Femur (tissue), 1 donor: ENCODE measurements around the gene AMPD2.

Experiments
- DNase-seq: peaks from one replicate; pipeline ENCODE4 v3.0.0-alpha.2; 2017

AMPD2 gene

DNA sequence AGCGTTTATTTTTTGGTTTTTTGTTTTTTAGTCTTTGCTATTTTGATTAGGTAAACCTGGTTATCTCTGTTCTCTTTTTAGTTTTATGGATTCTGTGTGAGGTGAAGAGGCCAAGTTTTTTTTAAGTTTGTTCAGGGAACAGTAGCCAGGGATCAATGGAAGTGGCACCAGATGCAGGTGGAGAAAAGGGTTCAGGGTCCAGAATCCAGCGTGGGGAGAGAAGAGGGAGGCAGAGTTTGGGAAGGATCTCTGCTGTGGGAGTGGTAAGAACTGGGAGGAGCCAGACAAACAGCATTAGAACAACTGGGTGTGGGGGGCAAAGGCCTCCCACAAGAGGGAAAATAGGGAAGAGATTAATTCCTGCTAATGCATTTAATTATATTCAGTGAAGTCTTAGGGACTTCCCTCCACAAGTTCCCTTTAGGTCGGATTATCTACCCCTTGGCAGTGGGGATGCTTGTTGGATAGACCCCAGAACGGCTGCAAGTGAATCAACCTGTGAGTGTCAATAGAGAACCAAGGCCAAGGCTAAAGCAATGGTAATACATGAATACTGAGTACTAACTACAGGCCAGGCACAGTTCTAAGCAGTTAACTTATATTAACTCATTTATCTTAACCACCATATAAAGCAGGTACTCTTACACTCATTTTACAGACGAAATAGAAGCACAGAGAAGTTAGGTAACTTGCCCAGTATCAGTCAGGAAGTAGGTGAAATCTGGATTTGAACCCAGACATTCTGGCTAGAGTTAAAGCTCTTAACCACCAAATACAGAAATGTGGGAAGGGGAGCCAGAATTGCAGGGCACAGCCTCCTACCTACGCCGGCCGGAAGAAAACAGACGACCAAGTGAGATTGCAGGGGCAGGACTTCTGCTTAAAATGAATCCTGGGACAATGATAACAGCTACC lies 719 bp upstream of the AMPD2 start:
- DNase-seq = no peak

DNA sequence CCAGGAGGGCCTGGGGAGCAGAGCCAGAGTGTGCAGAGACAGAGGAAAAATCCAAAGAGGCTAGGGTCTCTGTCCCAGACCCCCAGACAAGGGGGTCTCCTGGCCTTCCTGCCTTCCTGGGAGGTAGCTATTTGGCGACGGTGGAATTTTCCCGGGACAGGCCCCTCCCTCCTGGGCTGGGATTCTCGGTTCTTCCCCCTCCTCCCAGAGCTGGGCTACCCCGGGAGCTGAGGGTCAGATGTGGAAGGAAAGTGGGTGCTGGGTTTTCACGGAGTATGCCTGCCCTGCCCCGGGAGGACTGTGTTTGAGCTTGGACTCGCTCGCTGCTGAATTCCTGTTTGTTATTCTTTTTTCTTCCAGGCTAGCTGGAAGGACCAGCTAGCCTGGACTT lies 759 bp downstream of the AMPD2 start:
- peak; percentile 81 for DNase-seq

DNA sequence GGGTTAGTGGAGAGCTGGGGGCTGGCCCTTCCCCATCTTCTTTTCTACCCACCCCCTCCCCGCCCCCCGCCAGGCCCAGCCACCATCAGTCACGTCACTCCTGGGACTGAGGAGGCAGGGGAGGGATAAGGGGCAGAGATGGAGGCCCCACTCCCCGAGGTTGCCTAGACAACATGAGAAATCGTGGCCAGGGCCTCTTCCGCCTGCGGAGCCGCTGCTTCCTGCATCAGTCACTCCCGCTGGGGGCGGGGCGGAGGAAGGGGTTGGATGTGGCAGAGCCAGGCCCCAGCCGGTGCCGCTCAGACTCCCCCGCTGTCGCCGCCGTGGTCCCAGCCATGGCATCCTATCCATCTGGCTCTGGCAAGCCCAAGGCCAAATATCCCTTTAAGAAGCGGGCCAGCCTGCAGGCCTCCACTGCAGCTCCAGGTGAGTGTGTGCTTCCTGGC lies 1.2 kb downstream of the AMPD2 start:
- peak; percentile 97 for DNase-seq

DNA sequence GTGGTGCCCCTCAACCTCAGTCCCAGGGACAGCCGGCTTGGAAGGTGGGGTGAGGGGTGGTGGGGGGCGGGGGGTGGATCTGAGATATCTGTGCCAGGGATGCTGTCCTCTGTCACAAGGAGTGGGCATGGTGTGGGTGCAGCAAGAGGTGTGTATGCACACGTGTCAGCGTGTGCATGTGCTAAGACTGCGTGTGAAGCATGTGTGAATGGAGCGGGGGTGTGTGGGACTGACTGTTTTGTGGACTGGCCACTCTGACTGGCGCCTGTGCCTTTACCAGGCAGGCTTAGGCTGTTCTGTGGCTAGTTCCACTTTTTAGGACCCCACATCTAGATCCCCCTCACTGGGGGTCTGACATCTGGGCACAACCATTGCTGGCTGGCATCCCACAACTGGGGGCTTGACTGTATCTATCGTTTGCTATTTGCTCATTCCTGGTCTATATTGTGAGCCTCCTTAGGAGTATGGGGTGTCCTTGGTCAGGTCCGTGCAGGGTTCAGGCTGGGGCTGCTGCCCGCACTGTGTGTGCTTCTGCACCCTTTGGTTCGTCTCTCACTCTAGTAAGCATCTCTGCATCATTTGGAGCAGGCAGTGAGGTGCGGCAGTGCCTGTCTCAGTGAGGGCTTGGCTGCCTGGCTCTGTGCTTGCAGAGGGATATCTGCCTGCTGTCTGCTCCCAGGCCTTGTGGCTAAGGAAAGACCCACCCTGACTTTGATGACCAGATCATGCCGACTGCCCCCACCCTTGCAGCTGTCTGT lies 1.9 kb downstream of the AMPD2 start:
- no peak for DNase-seq

DNA sequence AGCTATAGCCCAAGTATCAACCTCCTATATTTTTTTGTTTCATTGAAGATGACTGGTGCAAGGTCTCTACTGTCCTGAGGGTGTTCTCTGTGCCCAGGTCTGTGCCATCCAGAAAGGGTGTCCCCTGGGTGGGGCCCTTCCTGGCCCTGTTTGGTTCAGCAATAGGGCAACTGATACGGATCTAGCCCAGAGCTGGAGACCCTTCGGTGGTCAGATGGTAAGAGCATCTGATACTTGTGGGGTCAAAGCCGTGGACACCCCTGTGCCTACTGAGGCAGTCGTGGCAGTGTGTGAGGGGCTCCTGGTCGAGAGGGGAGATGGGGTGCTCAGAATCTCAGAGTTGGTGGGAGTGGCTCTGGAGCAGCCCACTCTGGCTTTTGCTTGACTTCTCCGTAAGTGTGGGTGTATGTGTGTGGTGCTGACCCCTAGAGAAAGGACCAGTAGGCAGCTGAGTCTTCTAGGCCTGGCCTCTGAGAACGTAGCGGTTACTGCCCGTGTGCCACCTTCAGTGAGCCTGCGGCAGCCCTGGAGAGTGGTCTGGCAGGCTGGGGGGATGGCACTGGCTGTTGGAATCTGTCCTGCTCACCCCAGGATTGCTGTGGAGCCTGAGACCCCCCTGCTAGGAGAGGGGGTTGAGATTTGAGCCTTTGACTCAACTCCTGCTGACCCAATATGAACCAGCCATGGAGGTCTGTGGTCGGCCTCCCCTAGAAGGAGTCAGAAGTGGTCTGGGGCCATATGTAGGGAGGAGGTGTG lies 2.7 kb downstream of the AMPD2 start:
- DNase-seq = no peak

DNA sequence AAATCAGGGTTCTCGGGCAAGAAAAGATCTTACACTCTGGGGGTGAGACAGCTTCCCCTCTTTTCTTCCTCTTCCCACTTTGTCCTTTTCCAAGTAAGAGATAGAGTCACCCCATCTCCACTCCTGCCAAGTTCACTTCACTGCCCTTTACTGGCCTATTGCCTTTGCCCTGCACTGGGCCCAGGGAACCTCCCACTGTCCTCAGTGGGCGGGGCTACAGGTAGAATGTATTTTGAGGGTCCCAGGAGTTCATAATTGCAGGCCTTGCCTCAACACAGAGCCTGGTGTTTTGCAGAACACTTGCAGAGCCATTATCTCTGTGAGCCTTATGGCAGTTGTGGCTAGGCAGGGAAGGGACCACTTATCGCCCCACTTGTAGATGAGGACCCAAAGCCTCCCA lies 3.3 kb downstream of the AMPD2 start:
- no peak for DNase-seq

DNA sequence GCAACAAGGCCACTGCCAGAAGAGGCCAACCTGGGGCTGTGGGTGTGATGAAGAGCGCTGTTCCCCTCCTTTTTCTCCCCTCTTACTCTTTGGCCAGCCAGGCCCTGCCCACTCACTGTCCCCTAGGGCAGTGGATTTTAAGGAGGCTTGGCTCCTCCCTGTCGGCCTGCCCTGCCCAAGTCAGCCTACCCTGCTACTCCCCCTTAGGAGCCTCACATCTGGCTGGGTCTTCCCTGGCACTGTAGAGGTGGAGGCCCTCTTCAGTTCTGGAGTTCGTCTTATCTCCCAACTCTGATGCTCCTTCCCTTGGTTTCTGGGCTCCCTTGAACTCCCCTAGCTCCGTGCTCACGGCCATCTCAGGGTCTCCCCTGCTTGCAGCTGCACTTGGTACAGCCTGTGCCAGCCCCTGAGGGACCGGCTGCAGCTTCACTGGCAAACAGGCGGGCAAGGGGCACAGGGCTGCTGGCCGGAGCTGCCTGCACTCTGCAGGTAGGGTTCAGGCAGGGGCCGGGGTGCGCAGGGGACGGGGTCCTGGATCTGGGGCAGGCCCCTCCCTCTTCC lies 4.0 kb downstream of the AMPD2 start:
- no peak for DNase-seq

DNA sequence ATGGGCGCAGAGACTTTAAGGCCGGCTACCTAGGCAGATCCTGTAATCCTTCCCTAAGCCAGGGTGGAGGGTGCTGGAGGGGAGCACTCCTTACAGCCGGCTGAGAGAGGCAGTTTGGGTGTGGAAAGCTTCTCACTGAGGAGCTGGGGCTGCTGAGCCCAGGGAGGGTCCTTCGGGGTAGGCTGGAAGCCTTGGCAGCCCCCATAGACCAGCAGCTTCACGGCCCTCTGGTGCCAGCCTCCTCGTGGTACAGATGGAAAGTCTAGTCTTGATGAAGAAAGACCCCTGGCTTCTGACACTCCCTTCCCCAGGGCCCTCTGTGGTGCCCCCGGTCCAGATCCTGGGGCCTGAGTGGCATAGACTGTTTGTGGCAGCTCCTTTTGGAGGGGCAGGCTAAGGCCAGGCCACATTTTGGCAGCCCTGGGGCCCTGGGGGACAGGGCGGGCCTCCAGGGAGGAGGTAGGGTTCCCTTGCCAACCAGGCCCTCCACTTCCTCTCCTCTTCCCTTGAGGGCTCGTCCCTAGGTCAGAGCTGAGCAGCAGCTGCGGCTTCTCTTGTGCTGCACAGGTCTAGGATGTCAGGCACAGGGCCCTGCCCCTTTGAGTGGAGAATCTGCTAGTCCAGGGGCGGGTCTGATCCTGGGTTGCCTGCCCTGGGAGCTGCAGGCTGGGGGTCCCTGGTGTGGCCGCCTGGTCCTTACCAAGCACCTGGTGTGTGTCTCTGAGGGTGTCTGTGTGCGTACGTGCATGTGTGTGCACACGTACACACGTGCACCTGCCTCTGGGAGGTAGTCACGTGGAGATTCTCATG lies 4.8 kb downstream of the AMPD2 start:
- DNase-seq = no peak

DNA sequence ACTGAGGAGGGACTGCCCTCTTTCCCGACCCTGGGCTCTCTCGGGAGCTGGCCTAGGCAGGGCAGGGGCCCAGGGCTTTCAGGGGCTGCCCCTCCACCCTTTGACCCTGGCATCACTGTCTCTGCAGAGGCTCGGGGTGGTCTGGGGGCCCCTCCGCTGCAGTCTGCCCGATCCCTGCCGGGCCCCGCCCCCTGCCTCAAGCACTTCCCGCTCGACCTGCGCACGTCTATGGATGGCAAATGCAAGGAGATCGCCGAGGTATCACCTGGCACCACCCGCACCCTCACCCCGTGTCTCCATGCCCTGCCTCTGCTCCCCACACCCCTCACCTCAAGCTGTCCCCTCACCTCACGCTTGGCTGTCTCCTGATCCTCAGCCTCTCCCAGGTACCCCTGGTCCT lies 5.5 kb downstream of the AMPD2 start:
- no peak for DNase-seq

DNA sequence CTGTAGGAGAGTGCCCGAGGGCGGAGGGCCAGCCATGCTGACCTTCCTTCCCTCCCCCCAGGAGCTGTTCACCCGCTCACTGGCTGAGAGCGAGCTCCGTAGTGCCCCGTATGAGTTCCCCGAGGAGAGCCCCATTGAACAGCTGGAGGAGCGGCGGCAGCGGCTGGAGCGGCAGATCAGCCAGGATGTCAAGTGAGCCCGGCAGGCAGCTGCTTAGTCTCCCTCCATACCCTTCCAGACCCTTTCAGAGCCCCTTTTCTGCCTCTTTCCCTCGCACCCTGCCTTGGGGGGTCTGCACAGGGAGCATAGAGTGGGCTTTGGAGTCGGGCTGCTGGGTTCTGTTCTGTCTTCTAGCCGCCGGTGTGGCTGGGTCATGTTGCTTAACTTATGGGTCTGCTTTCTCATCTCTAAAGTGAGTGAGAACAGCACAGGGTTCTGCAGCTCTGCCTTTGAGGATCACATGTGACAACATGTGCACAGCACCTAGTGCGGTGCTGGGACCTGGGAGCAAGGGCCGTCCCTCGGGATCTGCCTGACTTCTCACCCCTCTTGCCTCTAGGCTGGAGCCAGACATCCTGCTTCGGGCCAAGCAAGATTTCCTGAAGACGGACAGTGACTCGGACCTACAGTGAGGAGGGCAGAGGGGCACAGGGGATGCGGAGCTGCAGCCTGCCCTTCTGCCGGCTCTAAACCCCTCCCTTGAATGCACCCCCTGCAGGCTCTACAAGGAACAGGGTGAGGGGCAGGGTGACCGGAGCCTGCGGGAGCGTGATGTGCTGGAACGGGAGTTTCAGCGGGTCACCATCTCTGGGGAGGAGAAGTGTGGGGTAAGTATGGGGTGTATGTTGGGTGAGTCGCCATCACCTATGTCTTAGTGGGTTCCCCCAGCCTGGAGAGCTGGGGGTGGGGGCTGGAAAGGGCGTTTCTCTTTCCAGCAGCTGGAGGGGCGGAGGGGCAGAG lies 6.2 kb downstream of the AMPD2 start:
- no peak for DNase-seq

DNA sequence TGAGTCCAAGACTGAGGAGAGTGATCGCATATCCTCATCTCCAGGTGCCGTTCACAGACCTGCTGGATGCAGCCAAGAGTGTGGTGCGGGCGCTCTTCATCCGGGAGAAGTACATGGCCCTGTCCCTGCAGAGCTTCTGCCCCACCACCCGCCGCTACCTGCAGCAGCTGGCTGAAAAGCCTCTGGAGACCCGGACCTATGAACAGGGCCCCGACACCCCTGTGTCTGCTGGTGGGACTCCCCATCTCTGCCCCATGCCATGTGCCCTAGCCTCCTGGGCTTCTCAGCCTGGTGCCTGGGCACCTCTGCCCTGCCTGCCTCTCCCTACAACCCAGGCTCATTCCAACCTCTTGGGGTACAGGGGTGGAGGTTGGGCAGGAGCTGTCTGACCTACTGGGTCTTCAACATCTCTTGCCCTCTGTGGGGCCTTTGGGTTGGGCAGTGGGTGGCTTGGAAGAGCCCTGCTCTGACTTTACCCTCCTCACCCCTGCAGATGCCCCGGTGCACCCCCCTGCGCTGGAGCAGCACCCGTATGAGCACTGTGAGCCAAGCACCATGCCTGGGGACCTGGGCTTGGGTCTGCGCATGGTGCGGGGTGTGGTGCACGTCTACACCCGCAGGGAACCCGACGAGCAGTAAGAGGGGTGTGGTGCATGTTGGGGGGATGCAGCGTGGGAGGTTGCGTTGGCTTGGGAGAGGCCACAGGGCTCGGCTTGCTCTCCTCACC lies 7.2 kb downstream of the AMPD2 start:
- DNase-seq = no peak

DNA sequence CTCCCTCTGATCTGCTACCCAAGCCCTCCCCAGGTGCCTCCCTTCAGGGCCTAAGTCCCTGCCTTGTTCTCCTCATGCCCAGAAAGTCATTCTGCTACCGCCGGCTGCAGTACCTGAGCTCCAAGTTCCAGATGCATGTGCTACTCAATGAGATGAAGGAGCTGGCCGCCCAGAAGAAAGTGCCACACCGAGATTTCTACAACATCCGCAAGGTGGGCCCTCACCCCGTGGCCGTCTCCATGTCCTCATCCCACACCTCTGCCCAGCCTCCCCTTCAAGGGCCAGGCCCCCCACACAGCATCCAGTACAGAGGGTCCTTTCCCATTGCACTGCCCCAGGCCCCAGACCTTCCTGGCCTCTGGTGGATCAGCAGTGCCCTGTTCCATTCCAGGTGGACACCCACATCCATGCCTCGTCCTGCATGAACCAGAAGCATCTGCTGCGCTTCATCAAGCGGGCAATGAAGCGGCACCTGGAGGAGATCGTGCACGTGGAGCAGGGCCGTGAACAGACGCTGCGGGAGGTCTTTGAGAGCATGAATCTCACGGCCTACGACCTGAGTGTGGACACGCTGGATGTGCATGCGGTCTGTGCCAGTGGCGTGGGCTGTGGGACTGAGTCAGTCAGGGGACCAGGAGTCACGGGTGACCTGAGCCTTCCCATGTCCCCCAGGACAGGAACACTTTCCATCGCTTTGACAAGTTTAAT lies 8.2 kb downstream of the AMPD2 start:
- DNase-seq = no peak

DNA sequence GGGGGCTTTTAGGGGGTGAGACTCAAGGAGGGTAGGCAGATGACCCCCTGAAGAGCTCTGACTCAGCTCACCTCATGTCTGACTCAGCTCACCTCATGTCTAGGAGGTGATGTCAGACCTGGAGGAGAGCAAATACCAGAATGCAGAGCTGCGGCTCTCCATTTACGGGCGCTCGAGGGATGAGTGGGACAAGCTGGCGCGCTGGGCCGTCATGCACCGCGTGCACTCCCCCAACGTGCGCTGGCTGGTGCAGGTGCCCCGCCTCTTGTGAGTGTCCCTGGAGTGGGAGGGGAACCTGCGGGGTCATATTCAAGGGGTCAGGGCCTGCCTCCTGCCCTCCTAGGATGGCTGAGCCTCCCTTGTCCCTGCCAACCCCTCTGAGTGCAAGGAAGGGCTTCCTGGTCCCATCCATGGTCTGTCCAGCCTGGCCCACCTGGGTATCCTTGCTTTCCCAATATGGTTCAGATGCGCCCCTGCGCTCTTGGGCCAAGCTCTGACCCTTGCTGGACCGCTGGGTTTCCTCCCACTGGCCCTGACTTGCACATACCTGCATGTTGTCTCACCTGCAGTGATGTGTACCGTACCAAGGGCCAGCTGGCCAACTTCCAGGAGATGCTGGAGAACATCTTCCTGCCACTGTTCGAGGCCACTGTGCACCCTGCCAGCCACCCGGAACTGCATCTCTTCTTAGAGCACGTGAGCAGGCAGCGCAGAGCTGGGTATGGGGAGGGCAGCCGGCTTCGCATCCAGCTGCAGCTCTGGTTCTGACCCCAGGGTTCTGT lies 9.1 kb downstream of the AMPD2 start:
- DNase-seq = no peak

DNA sequence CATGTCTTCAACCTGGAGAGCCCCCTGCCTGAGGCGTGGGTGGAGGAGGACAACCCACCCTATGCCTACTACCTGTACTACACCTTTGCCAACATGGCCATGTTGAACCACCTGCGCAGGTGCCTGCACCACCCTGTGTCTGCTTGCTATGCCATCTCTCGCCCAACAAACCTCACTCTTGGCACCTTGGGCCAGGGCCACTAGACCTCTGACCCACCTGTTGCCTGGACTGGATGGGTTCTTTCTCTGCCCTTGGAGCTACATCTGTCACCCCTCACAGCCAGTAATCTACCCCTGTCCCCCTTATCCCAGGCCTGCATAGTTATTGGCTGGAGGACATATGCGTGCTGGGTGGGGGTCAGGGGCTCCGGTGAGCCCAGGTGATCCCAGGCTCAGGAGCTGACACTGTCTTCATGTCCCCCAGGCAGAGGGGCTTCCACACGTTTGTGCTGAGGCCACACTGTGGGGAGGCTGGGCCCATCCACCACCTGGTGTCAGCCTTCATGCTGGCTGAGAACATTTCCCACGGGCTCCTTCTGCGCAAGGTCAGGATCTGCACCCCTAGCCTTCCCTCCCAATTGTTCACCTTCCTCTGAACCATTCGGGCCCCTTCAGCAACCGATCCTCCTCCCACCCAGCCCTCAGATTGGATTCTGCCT lies 9.9 kb downstream of the AMPD2 start:
- DNase-seq = no peak

DNA sequence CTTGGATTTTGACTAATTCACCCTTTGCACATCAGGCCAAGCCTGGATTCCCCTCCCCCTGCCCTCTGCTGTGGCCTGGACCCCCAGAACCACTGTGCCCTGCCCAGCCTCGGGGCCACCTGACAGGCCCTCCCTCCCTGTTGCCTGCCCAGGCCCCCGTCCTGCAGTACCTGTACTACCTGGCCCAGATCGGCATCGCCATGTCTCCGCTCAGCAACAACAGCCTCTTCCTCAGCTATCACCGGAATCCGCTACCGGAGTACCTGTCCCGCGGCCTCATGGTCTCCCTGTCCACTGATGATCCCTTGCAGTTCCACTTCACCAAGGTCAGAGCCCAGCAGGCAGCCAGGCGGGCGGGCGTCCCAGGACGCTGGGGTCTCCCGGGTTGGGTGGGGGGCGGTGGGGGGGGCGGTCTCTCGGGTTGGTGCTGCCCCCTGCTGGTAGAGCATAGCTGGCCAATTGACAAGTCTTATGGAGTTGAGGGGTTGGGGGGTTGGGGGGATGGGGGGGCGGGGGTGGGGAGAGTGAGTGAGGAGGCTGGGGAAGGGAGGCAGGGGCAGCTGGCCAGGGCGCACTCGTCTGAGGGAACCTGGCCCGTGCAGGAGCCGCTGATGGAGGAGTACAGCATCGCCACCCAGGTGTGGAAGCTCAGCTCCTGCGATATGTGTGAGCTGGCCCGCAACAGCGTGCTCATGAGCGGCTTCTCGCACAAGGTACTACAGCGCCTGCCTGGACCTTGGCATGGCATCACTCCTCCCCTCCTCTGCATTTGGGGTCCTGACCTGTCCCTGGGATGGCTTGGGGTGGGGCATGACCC lies 10.7 kb downstream of the AMPD2 start:
- no peak for DNase-seq

DNA sequence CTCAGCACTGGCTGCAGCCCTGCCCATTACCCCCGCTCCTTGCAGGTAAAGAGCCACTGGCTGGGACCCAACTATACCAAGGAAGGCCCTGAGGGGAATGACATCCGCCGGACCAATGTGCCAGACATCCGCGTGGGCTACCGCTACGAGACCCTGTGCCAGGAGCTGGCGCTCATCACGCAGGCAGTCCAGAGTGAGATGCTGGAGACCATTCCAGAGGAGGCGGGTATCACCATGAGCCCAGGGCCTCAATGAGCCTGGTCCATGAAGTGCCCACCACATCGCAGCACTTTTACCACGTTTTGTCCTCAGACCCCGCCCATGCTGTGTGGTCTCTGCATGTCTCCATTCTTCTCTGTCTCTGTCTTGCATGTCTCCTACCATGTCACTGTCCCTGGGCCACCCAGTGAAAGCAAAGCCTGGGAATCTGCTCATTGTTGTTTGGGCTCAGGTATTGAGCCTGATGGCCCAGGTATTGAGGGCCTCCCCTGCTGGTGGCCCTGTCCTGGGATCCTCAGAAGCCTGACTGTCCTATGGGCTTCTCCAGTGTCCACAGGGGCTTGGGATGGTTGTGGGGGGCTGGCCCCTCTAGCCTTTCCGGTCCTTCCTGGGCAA lies 11.4 kb downstream of the AMPD2 start:
- DNase-seq = no peak
